GM23248 (cell line): ENCODE data around the gene ZNF438.

ENCODE experiments used
- EZH2 ChIP-seq: fragments of 200-600 bp; sonication (generic); IDR thresholded peaks from 2 replicates; pipeline ENCODE4 v1.6.1; 2018; ENCODE audit warnings: antibody characterized with exemption, mild to moderate bottlenecking; ENCODE audit not compliant: insufficient read depth, poor library complexity, severe bottlenecking
- EZH2phosphoT487 ChIP-seq: fragments of 200-600 bp; sonication (generic); IDR thresholded peaks from 2 replicates; pipeline ENCODE4 v1.6.1; 2018; ENCODE audit warnings: antibody characterized with exemption, moderate library complexity, mild to moderate bottlenecking, low read depth; ENCODE audit not compliant: insufficient read depth

DNA sequence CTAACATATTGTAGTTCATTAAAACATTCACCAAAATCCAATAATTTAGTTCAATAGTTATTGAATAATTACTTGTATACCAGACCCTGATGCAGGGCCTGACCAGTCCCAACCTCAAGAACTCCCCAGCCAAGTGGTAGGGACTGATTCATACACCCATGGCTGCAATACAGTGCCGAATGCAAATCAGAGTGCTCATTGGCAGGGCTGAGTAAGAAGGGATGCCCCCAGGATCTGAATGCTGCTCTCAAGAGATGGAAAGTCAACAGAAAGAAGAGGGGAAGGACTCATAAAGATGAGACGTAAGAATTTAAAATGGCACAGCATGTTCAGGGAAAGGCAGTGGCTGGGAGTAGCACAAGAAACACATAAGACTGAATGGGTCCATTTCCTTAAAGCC lies 29.9 kb downstream of the ZNF438 start:
- TF ChIP-seq EZH2phosphoT487 (no peak), EZH2 (no peak)
